GM13977 (cell line): ENCODE measurements around the gene DIPK1B.
"Not testable (repeated sequence)": the region's sequence is repeated elsewhere in the genome, so short reads cannot be mapped to it uniquely, and the experiment has no call there.

Source experiments
- DNase-seq: peaks from one replicate; pipeline ENCODE4 v3.0.0; 2012; ENCODE audit warnings: low spot score
- CTCF ChIP-seq: IDR thresholded peaks from 2 replicates; pipeline ENCODE4 v1.5.1; 2012; ENCODE audit warnings: mild to moderate bottlenecking, control low read depth; ENCODE audit not compliant: insufficient read depth; ENCODE audit errors: extremely low read depth, missing control alignments
- in situ Hi-C: fragments of 300-500 bp; cut with MboI; formaldehyde crosslinking; loops from one replicate; pipeline ENCODE4 v1.12.0; 2022; ENCODE audit warnings: low sequenced_read_pairs, low pct_unique_long_range_greater_than_20kb, mixed read lengths, inconsistent platforms; ENCODE audit not compliant: unreplicated experiment

DIPK1B gene

DNA sequence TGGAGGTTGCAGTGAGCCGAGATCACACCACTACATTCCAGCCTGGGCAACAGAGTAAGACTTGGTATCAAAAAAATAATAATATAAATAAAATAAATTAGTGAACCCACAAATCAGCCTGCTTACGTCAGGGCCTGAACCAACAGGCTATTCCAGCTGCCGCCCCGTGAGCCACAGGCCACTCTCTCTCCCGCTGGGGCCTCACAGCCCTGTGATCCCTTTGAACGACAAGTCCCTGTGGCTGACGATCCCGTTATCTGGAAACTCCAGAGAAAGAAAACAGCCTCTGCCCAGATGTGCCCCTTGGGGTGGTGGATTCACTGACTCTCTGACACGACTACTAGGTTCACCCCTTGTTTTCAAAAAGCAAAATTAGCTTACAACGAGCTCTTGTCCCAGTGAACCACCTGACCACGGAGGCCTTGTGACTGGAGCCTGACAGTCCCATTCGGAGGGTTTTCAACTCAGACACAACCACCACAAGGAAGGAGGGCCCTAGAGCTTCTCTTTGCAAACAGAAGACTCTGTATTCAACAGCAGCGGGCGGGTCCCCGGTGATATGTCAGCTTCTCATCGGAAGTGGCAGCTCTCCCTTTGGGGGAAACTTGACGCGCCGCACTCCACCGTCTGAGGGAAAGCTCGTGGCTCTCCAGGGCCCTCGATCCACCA, 4.4 kb upstream of the DIPK1B start:
- TF ChIP-seq CTCF, result no peak
- in situ Hi-C loops, result no loop called here
- DNase-seq, result no peak

- no peak for DNase-seq
- in situ Hi-C loops, result no loop called here
- TF ChIP-seq CTCF, result no peak
Observed at GRCh38 chr9:136709454-136710109, 2.8 kb upstream of the DIPK1B start.

DNA sequence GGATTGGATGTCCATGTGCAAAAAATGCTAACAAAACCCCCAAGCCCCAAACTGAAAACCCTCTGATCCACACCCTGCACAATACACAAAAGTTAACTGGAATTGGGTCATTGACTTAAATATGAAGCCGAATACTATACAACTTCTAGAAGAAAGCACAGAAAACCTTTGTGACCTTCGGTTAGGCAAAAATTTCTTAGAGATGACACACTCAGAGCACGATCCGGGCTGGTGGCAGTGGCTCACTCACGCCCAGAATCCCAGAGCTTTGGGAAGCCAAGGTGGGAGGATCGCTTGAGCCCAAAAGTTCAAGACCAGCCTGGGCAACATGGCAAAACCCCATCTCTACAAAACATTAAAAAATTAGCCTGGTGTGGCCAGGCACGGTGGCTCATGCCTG, 1.8 kb upstream of the DIPK1B start:
- no peak for TF ChIP-seq CTCF
- in situ Hi-C loops, result no loop called here
- no peak for DNase-seq

GRCh38 chr9:136711219-136711648, 1.1 kb upstream of the DIPK1B start:
- in situ Hi-C loops, DNase-seq: not testable (repeated sequence)

DNA sequence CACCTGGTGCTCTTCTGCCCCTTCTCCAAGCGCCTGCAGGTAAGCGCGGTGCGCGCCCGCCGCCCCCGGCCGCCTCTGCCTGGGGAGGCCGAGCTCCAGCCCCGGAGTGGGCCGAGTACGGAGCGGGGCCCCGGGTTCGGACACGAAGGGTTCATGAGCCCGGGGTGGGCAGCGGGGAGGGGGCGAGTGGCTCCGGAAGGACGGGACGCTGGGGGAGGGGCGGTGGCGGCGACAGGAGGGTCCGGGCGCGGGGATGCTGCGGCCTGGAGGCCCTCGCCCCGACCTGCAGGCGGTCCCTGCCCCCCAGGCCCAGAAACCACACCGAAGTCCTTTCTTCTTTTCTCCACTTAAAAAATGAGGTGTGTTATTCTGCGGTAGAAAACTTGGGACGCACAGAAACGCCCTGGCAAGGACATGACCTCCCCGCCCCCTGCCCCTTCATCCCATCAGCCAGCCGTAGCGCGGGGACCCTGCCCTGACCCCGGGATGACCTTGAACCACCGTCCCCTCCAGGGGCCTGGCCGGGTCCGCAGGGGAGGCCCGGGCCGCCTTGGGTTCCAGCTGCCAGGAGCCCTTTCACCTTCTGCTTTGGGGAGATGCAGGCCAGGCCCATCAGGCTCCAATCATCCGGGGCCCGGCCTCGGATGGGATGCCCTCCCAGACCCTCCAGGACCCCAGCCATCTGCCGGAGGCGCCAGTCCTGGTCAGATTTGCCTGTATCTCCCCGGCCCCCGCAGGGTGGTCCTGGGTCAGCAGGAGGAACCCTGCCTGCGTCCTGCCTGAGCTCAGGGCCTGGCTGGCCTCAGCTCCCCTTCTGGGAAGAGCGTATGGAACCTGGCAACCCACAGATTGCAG, 545 bp downstream of the DIPK1B start:
- in situ Hi-C loops, result no loop called here
- no peak for DNase-seq
- TF ChIP-seq CTCF, result no peak

- DNase-seq, result no peak
- TF ChIP-seq CTCF, result no peak
- in situ Hi-C loops, result no loop called here
Observed at GRCh38 chr9:136713550-136713949, 1.2 kb downstream of the DIPK1B start.
